Testis (tissue), 2 donors: Measurements from ENCODE around the gene PIM3.

Experiments
- CTCF ChIP-seq, 3 experiments: fragments of 450-650 bp in 2 of 3; fragments of 200-600 bp in 1 of 3; sonication (generic) in 1 of 3; IDR thresholded peaks; one replicate each; pipeline ENCODE4 v1.5.1; 2016 to 2019; ENCODE audit warnings: antibody characterized with exemption in 3 of 3, mild to moderate bottlenecking in 2 of 3, moderate library complexity in 1 of 3
- POLR2A ChIP-seq: fragments of 450-650 bp; IDR thresholded peaks from one replicate; pipeline ENCODE4 v1.6.1; 2017; ENCODE audit warnings: antibody characterized with exemption, mild to moderate bottlenecking, moderate library complexity

GRCh38 chr22:49968831-49969661 is 8.5 kb downstream of the PIM3 start:
- TF ChIP-seq CTCF (IDR thresholded peaks at IDR 0.05), result no peak
- no peak for TF ChIP-seq POLR2A
